GM18507 (cell line): ENCODE data around the gene TRAPPC6A.

Experiments
- DNase-seq: peaks from one replicate; pipeline ENCODE4 v3.0.0; 2011; ENCODE audit warnings: low read depth; ENCODE audit not compliant: insufficient read length; ENCODE audit errors: extremely low spot score
- FAIRE-seq: peaks from 2 replicates; lab custom pipeline; 2011; peaks lifted over from hg19 to GRCh38; lab: Jason Lieb, UNC

The TRAPPC6A gene

DNA sequence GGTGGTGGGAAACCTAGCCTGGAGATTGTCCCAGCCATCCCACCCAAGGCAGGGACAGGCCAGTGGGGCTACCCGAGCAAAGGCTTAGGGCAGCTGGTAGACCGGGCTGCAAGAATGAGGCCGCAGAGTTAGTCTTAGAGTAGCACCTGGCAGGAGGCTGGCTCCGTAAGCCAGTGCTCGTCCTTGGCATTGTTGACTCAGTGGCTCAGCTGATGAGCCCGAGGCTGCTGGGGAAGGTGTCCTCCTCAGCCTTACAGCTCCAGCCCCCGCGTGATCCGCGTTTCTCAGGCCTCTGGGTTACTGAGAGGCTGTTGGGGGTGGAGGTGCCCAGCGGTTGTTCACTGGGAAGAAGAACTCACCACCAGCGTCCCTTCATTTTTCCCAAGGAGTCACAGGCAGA lies 60.4 kb downstream of the TRAPPC6A start:
- FAIRE-seq (no peak), DNase-seq (no peak)

DNA sequence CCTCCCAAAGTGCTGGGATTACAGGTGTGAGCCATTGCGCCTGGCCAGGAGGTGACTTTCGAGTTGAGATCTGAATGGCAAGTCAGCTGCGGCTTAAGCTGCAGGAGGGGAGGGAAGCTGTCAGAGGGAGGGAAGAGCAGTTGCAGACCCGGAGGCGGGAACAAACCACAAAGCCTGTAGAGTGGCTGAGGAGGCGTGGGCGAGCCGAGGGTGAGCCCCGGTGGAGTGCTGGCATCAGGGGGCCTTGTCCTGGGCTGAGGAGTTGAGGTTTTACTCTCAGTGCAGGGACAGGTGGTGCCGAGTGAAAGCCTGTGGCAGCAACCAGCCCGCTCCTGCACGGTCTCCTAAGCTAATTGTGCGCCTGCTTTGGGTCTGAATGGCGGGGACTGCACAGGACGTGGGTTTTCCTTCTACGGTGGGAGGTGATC lies 60.9 kb downstream of the TRAPPC6A start:
- DNase-seq (peak; percentile 48), FAIRE-seq (peak; percentile 90)

DNA sequence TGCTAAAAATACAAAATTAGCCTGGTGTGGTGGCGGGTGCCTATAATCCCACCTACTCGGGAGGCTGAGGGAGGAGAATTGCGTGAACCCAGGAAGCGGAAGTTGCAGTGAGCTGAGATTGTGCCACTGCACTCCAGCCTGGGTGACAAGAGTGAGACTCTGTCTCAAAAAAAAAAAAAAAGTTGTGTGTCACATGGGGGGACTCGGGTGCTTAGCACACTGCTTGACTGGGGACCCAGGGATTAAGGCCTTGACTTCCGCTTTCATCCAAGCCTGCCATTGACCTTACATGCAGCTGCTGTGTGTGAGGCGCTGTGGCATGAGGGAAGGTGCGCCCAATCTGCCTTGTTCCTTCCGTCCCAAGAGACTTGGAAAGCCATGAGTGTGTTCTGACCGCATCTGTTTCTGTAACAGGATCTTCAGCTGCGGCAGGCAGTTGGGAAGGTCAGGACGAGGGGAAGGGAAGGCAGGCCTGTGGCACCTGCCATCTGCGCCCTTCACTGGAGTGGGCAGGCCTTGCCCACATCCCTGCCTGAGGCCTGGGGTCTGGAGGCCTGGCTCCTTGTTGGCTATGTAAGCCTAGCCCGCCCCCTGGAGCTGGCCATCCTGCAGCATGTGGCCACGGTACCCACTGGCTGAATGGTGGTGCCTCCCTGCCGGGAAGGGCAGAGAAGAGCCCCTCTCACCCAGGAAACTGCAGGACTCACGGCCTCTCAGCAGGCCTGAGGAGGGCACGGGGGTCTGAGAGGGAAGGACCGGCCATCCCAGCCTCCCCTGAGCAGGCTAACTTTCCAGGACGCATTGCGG lies 62.0 kb downstream of the TRAPPC6A start:
- FAIRE-seq, result no peak
- DNase-seq, result no peak

DNA sequence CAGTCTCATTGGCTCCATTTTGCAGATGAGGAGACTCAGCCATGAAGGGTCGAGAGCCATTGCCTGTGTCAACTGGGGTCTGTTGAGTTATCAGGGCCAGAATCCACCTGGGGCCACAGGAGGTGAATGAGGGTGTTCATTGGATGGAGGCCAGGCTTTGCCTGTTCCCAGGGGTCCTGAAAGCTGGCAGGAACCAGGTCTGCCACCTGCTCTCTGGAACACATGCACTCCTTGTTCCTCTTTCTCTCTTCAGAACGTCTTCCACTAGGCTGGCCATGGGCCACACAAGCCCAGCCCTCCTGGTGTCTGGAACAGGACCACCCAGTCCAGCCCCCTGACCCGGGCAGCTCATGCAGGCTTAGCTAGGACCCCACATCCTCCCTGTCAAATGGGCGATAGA lies 63.9 kb downstream of the TRAPPC6A start:
- no peak for DNase-seq
- FAIRE-seq, result no peak

DNA sequence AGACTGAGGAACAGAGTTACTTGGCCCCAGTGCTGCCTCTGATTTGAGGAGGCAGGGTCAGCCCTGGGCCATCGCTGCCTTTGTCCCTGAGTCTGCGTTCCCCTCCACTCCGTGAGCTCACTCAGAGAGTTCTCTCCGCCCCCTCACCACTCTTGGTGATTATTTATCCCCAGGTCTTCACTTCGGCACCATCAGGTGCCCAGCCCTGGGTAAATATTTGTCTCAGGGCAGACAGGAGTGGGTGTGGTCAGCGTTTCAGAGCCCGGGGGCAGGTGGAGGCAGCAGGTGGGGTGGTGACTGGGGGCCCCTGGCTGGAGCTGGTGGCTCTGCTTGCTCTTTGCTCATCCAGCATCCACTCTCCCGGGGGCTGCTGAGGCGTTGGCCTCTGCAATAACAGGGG lies 64.4 kb downstream of the TRAPPC6A start:
- FAIRE-seq (no peak), DNase-seq (no peak)
